GM10266 (cell line): ENCODE results near the gene AUTS2.

Source experiments
- DNase-seq: peaks from one replicate; pipeline ENCODE4 v3.0.0; 2012; ENCODE audit errors: extremely low spot score
- TF ChIP-seq, protein P1 (sequence below): IDR thresholded peaks from 2 replicates; pipeline ENCODE4 v1.5.1; 2012; ENCODE audit warnings: mild to moderate bottlenecking, low read depth; ENCODE audit not compliant: control insufficient read depth, insufficient read depth; ENCODE audit errors: missing control alignments

The AUTS2 gene

DNA sequence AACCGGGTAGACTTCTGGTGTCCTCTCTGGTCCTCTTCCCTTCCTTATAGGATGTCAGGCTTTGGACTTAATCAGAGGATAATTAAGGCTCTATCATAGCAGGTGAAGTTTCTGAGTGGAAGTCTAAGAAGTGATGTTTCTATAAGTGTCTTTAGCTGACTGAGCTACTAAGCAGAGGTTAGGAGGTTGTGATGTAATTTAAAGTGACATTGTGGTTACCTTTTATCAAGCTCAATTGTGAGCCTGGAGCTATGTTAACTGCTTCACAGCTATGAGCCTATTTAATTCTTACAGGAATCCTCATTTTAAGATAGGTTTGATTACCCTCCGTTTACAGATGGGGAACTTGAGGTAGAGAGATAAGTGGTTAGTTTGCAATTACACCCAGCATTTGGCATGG lies 365.1 kb downstream of the AUTS2 start:
- DNase-seq, result no peak
- TF ChIP-seq, protein P1, sequence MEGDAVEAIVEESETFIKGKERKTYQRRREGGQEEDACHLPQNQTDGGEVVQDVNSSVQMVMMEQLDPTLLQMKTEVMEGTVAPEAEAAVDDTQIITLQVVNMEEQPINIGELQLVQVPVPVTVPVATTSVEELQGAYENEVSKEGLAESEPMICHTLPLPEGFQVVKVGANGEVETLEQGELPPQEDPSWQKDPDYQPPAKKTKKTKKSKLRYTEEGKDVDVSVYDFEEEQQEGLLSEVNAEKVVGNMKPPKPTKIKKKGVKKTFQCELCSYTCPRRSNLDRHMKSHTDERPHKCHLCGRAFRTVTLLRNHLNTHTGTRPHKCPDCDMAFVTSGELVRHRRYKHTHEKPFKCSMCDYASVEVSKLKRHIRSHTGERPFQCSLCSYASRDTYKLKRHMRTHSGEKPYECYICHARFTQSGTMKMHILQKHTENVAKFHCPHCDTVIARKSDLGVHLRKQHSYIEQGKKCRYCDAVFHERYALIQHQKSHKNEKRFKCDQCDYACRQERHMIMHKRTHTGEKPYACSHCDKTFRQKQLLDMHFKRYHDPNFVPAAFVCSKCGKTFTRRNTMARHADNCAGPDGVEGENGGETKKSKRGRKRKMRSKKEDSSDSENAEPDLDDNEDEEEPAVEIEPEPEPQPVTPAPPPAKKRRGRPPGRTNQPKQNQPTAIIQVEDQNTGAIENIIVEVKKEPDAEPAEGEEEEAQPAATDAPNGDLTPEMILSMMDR, result no peak

DNA sequence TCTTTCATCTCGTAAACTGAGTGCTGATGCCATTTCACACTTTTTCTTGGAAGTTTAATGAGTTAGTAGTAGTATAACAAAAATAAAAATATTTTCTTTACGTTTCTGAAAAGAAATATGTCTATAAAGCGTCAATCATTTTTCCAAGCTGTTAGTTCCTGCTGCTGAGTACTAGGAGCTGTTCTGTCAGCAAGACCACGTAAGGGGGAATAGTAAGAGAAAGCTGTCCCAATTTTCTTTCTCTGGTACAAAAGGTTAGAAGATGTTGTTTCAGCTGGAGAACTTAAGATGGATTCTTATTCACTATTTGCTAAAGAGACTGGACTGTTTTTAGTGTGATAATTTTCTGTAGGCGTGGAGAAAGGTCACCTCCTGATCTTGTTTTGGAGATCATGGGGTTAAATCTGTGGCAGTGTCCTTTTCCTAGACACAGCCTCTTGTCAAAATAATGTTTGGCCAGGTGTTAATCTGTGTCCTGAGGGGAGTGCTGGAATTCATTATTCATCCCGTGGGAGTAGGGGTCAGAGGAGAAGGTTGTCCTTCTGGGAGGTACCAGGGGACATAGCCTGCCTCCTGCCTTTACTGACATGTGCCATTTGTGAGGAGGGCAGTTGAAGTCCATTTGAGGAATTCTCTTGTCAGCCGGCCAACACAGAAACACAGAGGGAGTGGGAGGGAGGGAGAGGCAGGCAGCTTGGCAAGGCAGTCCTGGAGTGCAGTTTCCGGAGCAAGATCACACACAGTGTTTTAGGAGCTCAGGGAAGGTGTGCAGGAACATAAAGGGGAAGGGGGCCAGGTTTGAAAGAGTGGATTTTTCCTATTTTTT lies 368.7 kb downstream of the AUTS2 start:
- no peak for DNase-seq
- TF ChIP-seq, protein P1, result no peak

DNA sequence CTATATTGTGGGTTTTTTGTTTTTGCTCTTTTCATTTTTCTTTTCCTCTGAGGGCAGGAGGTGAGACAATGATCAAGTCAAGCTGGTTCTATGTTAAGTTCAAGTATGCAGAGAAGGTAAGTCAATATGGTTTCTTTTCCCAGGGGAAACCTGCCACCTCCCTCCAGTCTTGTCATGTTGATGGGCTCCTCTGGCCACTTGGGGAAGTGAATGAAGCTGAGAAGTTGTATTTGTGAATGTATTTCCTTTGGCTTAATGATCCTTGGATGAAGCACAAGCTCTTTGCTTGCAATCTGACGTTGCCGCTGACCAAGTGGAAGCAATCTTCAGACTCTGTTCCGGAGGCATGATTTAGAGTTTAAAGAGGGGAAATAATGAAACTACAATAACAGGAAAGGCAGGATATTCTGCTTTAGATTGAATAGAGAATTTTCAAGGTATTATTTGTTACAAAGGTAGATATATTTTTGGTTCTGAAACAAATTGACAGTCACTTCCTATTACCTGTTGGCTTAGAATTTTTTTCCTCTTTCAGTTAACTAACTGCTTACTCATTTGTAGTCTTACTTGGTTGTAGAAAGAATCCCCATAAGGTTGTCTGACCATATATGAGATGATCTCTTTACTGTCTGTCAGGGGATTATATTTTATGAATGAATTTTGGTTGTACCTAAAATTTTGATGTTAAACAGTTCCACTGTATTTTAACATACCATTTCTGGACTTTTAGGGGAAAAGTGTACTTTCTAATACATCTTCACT lies 369.6 kb downstream of the AUTS2 start:
- TF ChIP-seq, protein P1, result no peak
- DNase-seq, result no peak

DNA sequence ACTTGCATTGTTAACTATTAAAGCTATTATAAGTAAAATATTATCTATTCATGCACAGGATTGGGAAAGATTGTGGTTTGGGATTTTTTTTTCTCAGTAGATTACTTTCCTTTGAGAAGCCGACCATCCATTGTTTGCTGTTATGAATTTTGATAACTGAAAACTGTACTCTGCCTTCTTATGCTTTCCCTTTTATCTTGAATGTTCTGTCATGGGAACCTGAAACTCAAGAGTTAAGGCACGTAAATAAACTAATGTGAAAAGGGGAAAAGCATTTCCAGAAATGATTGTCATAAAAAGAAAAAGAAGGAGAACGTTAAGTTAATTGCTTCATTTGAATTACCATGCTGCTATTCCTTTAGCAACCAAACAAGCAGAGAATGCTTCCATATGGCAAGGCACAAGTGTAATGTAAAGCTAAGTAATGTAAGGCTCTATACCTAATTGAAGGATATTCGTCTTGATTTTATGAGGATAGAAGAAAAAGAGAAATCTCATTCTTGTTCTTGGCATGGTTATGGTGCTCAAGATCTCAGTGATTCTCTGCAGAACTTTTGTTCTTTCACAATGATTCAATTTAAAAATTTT lies 370.8 kb downstream of the AUTS2 start:
- TF ChIP-seq, protein P1, result no peak
- no peak for DNase-seq

DNA sequence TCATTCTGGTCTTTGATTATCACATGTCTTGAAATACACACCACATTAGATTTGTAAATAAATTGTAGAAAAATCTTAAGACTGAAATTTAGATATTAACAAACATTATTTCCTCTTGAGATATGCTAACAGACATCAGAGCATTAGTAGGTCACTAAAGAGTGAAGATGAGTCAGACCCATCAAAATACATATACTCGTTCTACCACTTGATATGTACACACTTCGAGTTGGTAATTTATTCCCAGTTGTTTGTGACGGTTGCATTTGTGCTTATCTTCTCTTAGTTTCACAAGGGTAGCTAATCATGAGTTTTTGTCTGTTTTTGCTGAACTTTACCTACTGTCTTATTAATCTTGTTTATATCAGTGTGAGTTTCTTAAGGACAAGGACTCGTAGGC lies 383.4 kb downstream of the AUTS2 start:
- TF ChIP-seq, protein P1, result no peak
- DNase-seq, result no peak

DNA sequence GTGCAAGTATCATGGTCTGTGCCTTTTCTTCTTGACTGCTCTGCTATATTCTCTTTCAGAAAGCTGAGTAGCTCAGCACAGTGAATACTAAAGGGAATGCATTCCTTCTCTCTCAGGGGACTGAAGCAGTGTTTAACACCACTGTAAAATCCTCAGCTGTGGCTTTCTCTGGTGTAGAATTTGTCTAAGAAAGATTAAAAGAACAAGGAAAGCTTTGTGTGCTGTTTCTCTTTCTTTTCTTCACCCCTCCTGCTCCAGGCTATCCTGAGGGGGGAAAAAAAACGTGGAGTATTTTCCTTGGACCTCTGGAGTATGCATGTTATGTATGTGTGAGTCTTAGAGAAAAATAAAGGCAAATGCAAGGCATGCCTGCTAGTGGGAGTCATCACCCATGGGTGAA lies 383.9 kb downstream of the AUTS2 start:
- TF ChIP-seq, protein P1, result no peak
- no peak for DNase-seq
